HEK293 (cell line): ENCODE data around the gene PLEKHG4.

Source experiments
- GLI4 ChIP-seq: fragments of 450-650 bp; formaldehyde crosslinking; IDR thresholded peaks from 2 replicates; pipeline ENCODE4 v1.5.1; 2016; ENCODE audit warnings: missing biosample characterization, missing genetic modification characterization
- GLIS2 ChIP-seq: fragments of 450-650 bp; formaldehyde crosslinking; IDR thresholded peaks from 2 replicates; pipeline ENCODE4 v1.5.1; 2016; ENCODE audit warnings: missing biosample characterization, missing genetic modification characterization
- SALL2 ChIP-seq: fragments of 450-650 bp; formaldehyde crosslinking; IDR thresholded peaks from 2 replicates; pipeline ENCODE4 v1.5.0; 2017; ENCODE audit warnings: missing biosample characterization, mild to moderate bottlenecking, missing genetic modification characterization, borderline replicate concordance
- YY1 ChIP-seq: fragments of 450-650 bp; formaldehyde crosslinking; IDR thresholded peaks from 2 replicates; pipeline ENCODE4 v1.5.1; 2018; ENCODE audit warnings: missing biosample characterization, missing genetic modification characterization
- ZFHX2 ChIP-seq: fragments of 450-650 bp; formaldehyde crosslinking; conservative IDR thresholded peaks from 2 replicates; pipeline ENCODE4 v1.5.1; 2016; ENCODE audit warnings: missing biosample characterization, missing genetic modification characterization
- ZNF239 ChIP-seq: fragments of 450-650 bp; formaldehyde crosslinking; IDR thresholded peaks from 2 replicates; pipeline ENCODE4 v1.5.1; 2016; ENCODE audit warnings: missing biosample characterization, missing genetic modification characterization
- ZNF324 ChIP-seq: fragments of 450-650 bp; formaldehyde crosslinking; IDR thresholded peaks from 2 replicates; pipeline ENCODE4 v1.5.1; 2016; ENCODE audit warnings: missing biosample characterization, missing genetic modification characterization
- ZNF560 ChIP-seq: fragments of 450-650 bp; formaldehyde crosslinking; IDR thresholded peaks from 2 replicates; pipeline ENCODE4 v1.5.1; 2017; ENCODE audit warnings: missing biosample characterization, missing genetic modification characterization, borderline replicate concordance
- ZNF747 ChIP-seq: fragments of 450-650 bp; formaldehyde crosslinking; IDR thresholded peaks from 2 replicates; pipeline ENCODE4 v1.5.1; 2016; ENCODE audit warnings: missing biosample characterization, missing genetic modification characterization
- TF ChIP-seq, protein P1 (sequence below): fragments of 450-650 bp; formaldehyde crosslinking; IDR thresholded peaks from 2 replicates; pipeline ENCODE4 v1.5.1; 2016; ENCODE audit warnings: missing biosample characterization, missing genetic modification characterization
- TF ChIP-seq, protein P2 (sequence below): fragments of 450-650 bp; formaldehyde crosslinking; IDR thresholded peaks from 2 replicates; pipeline ENCODE4 v1.5.1; 2016; ENCODE audit warnings: missing biosample characterization, missing genetic modification characterization
- TF ChIP-seq, protein P3 (sequence below): fragments of 450-650 bp; formaldehyde crosslinking; IDR thresholded peaks from 2 replicates; pipeline ENCODE4 v1.5.1; 2016; ENCODE audit warnings: missing biosample characterization, missing genetic modification characterization

DNA sequence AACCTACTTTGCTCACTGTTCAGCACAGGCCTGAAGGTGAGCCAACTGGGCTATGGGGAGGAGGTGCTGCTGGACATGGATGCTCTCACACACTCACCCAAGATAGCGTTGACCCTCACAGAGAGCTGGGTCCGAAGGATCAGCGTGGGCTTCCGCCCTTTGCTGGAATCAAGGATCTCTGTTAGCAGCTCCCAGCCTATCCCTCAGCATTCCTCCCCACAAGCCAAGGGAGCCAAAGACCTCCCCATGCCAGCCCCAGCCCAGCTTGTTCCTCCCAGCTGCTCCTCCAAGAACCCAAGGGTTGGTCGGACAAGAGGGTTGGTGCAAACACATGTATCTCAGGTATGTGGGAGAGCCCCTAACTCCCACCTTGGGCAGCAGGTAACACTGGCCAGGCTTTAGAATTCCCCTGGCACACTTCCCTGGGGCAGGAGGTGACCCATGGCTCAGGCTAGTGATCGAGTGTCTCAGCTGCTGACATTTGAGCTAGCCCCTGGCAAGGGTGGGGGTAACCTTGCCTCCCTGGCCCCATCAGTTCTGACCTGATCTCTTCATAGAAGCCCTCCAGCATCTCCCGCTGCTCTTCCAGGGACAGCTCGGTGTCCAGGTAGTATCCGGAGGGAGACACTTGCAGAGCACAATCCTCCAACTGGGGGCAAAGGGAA is 40.4 kb upstream of the PLEKHG4 start:
- no peak for TF ChIP-seq ZNF239 (tag by site-specific recombination)
- TF ChIP-seq ZNF324 (tag by site-specific recombination): no peak
- no peak for TF ChIP-seq ZNF747 (tag by site-specific recombination)
- TF ChIP-seq, protein P1, sequence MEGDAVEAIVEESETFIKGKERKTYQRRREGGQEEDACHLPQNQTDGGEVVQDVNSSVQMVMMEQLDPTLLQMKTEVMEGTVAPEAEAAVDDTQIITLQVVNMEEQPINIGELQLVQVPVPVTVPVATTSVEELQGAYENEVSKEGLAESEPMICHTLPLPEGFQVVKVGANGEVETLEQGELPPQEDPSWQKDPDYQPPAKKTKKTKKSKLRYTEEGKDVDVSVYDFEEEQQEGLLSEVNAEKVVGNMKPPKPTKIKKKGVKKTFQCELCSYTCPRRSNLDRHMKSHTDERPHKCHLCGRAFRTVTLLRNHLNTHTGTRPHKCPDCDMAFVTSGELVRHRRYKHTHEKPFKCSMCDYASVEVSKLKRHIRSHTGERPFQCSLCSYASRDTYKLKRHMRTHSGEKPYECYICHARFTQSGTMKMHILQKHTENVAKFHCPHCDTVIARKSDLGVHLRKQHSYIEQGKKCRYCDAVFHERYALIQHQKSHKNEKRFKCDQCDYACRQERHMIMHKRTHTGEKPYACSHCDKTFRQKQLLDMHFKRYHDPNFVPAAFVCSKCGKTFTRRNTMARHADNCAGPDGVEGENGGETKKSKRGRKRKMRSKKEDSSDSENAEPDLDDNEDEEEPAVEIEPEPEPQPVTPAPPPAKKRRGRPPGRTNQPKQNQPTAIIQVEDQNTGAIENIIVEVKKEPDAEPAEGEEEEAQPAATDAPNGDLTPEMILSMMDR (tag by site-specific recombination): no peak
- TF ChIP-seq, protein P2, sequence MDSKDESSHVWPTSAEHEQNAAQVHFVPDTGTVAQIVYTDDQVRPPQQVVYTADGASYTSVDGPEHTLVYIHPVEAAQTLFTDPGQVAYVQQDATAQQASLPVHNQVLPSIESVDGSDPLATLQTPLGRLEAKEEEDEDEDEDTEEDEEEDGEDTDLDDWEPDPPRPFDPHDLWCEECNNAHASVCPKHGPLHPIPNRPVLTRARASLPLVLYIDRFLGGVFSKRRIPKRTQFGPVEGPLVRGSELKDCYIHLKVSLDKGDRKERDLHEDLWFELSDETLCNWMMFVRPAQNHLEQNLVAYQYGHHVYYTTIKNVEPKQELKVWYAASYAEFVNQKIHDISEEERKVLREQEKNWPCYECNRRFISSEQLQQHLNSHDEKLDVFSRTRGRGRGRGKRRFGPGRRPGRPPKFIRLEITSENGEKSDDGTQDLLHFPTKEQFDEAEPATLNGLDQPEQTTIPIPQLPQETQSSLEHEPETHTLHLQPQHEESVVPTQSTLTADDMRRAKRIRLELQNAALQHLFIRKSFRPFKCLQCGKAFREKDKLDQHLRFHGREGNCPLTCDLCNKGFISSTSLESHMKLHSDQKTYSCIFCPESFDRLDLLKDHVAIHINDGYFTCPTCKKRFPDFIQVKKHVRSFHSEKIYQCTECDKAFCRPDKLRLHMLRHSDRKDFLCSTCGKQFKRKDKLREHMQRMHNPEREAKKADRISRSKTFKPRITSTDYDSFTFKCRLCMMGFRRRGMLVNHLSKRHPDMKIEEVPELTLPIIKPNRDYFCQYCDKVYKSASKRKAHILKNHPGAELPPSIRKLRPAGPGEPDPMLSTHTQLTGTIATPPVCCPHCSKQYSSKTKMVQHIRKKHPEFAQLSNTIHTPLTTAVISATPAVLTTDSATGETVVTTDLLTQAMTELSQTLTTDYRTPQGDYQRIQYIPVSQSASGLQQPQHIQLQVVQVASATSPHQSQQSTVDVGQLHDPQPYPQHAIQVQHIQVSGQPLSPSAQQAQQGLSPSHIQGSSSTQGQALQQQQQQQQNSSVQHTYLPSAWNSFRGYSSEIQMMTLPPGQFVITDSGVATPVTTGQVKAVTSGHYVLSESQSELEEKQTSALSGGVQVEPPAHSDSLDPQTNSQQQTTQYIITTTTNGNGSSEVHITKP: no peak
- TF ChIP-seq YY1: no peak
- TF ChIP-seq, protein P3, sequence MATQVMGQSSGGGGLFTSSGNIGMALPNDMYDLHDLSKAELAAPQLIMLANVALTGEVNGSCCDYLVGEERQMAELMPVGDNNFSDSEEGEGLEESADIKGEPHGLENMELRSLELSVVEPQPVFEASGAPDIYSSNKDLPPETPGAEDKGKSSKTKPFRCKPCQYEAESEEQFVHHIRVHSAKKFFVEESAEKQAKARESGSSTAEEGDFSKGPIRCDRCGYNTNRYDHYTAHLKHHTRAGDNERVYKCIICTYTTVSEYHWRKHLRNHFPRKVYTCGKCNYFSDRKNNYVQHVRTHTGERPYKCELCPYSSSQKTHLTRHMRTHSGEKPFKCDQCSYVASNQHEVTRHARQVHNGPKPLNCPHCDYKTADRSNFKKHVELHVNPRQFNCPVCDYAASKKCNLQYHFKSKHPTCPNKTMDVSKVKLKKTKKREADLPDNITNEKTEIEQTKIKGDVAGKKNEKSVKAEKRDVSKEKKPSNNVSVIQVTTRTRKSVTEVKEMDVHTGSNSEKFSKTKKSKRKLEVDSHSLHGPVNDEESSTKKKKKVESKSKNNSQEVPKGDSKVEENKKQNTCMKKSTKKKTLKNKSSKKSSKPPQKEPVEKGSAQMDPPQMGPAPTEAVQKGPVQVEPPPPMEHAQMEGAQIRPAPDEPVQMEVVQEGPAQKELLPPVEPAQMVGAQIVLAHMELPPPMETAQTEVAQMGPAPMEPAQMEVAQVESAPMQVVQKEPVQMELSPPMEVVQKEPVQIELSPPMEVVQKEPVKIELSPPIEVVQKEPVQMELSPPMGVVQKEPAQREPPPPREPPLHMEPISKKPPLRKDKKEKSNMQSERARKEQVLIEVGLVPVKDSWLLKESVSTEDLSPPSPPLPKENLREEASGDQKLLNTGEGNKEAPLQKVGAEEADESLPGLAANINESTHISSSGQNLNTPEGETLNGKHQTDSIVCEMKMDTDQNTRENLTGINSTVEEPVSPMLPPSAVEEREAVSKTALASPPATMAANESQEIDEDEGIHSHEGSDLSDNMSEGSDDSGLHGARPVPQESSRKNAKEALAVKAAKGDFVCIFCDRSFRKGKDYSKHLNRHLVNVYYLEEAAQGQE: no peak
- no peak for TF ChIP-seq SALL2 (tag by site-specific recombination)
- TF ChIP-seq ZFHX2: no peak
- no peak for TF ChIP-seq GLI4 (tag by site-specific recombination)
- no peak for TF ChIP-seq GLIS2 (tag by site-specific recombination)
- TF ChIP-seq ZNF560: no peak
